Fibroblast of mammary gland (primary cell): ENCODE data around the gene PPP2R5D.

Source experiments
- DNase-seq: peaks from one replicate; pipeline ENCODE4 v3.0.0-alpha.2; 2010; ENCODE audit warnings: low read depth
- H3K4me3 ChIP-seq: 2 replicates; pipeline ENCODE4 v1.5.1; 2011; ENCODE audit warnings: low read depth, mild to moderate bottlenecking, low read length, moderate library complexity; ENCODE audit not compliant: control insufficient read depth
- TF ChIP-seq, protein P1 (sequence below): conservative IDR thresholded peaks from 2 replicates; pipeline ENCODE4 v1.5.1; 2011; ENCODE audit warnings: low read depth, low read length, inconsistent platforms; ENCODE audit not compliant: control insufficient read depth, insufficient read depth

The PPP2R5D gene

DNA sequence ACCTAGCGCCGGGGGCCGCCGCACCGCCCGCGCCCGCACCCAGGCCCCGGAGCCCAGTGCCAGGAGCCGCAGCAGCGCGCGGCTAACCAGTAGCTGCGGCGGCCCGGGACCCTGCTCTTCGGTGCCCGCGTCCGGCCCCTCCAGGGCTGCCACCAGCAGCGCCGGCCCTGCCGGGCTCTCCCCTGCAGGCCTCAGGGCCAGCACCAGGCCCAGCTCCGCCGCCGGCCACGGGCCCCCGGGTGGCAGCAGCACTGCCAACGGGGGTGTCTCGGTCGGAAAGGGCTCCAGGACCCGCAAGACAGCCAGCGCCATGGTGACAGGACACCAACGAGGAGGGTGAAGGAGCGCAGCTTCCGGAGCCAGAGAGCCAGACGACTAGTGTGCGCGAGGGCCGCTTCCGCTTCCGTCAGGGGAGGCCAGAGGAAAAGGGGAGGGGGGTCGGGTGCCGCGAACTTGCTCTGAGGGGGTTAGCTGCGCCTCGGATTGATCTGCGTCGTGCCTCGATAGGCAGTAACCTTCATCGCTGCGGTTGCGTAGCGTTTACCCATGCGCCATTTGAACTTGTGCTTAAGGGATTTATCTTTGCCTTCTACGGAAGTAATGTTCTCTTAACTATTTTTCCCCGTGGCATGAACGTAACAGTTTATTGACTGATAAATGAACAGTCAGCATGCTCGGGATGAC lies 5.4 kb upstream of the PPP2R5D start, which contains the start of gene PEX6:
TSS of gene PEX6 (minus strand) at position 343 of the 684 bp plus-strand sequence. CDS start at position 312, 31 bp downstream.
- peak within 1 kb of the TSS; percentile 61 for H3K4me3 ChIP-seq
- TF ChIP-seq, protein P1, sequence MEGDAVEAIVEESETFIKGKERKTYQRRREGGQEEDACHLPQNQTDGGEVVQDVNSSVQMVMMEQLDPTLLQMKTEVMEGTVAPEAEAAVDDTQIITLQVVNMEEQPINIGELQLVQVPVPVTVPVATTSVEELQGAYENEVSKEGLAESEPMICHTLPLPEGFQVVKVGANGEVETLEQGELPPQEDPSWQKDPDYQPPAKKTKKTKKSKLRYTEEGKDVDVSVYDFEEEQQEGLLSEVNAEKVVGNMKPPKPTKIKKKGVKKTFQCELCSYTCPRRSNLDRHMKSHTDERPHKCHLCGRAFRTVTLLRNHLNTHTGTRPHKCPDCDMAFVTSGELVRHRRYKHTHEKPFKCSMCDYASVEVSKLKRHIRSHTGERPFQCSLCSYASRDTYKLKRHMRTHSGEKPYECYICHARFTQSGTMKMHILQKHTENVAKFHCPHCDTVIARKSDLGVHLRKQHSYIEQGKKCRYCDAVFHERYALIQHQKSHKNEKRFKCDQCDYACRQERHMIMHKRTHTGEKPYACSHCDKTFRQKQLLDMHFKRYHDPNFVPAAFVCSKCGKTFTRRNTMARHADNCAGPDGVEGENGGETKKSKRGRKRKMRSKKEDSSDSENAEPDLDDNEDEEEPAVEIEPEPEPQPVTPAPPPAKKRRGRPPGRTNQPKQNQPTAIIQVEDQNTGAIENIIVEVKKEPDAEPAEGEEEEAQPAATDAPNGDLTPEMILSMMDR = no peak
- peak; percentile 81 for DNase-seq

DNA sequence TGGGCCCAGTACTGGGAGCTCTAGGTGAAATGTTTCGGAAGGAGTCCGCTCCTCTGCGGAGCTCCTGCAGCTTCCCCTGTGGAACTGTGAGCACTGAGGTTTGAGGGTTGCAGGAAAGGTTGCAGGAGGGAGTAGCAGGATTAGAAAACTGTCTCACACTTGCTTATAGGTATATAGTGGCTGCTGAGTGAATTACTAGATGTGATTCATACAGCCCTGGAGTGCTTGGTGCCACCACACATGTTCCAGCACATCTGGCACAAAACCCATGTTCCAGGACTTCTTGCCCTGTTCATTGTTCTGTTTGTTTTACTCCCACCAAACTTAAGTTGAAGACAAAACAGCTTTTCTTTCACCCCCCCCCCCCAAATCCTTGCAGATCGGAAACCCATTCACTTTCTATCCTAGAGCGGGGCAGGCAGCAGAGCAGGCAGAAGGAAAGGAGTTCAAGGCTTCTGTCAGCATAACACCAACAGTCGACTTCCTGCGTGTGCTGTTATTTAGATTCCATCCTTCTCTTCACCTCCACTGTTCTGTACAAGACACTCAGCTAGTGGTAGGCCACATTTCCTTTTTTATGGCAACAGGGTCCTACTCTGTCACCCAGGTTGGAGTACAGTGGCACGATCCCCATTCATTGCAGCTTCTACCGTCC lies 4.7 kb upstream of the PPP2R5D start:
- H3K4me3 ChIP-seq = peak overlapping the region; percentile 61
- TF ChIP-seq, protein P1 = no peak
- peak; percentile 62 for DNase-seq

GRCh38 chr6:42981836-42982235 lies 2.5 kb upstream of the PPP2R5D start:
- TF ChIP-seq, protein P1 = no peak
- peak; percentile 32 for DNase-seq
- no peak overlapping the region for H3K4me3 ChIP-seq

GRCh38 chr6:42984924-42985475 lies 630 bp downstream of the PPP2R5D start:
- peak overlapping the region; percentile 70 for H3K4me3 ChIP-seq
- no peak for DNase-seq

DNA sequence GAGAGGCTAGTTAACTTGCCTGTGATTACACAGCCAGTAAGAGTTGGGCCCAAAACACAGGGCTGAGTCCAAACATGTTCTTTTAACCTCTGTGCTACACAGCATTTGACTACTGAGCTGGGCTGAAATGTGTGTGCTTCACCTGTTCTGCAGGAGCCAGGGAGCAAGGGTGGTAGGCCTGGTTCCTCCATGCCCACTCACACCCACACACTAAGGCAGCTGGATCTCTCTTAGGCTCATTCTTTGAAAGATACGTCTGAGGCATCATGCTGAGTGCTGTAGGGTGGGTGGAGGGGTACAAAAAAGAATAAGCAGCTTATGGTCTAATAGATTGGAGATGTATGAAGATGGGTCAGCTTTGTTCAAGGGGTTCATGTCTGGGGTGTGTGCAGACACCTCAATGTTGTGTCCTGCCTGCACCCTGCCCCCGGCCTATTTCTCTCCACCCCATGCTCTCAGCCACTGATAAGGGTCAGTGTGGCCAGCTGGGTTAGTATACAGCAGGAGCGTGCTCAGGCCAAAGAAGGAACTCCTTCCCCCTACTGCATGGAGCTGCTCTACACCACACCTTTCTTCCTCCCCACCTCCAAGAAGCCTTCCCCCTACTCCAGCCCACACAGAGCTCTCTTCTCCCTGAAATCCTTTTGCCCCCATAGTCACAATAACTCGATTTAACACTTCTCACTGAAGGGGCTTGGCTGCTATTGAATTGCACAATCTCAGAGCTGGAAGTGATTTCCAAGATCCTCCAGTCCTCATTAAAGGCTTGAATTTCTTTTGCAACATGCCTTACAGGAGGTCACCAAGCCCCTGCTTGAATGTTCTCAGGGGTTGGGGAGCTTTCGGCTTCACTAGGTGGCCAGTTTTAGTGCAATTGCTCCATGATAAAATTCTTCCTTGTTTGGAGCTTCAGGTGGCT lies 3.4 kb downstream of the PPP2R5D start:
- TF ChIP-seq, protein P1 = no peak
- H3K4me3 ChIP-seq = no peak overlapping the region
- DNase-seq = no peak

More at GRCh38 chr6:42984924-42985475, 630 bp downstream of the PPP2R5D start:
- TF ChIP-seq, protein P1 = no peak

DNA sequence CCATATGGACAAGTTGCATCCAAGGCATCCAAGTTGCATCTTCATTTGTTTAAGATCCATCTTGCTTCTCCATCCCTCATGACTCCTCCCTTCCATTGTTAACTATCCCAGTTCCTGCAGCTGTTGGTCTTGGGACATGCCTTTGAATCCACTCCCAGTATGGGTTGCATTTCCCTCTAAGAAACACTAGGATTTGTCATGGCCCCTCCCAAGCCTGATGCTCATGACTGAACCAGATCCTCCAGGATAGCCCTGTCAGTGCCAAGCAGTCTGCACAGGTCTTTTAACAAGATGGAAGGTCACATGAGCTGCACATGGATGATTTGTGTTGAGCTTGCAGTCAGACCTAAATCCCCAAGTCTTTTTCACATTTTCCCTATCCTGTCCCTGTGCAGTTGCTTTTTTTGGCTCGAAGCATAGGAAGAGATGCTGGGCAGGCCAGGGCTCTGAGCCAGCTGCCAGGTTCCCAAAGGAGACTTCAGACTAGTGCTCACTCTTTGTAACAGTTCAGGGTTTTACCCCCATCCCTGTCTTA lies 4.2 kb downstream of the PPP2R5D start:
- TF ChIP-seq, protein P1 = no peak
- peak; percentile 83 for DNase-seq
- H3K4me3 ChIP-seq = no peak overlapping the region
